PC-9 (cell line): ENCODE results near the gene SCUBE2.

Experiments used
- CTCF ChIP-seq: fragments of 200-600 bp; sonication (generic); conservative IDR thresholded peaks from 2 replicates; pipeline ENCODE4 v1.6.1; 2017; ENCODE audit warnings: mixed run types, antibody characterized with exemption, mild to moderate bottlenecking, moderate library complexity
- EZH2 ChIP-seq: fragments of 200-600 bp; sonication (generic); IDR thresholded peaks from 2 replicates; pipeline ENCODE4 v1.8.0; 2017; ENCODE audit warnings: antibody characterized with exemption, low read depth

- TF ChIP-seq CTCF (no peak), EZH2 (no peak)
These were observed 87.7 kb downstream of the SCUBE2 start, which contains the start of gene NRIP3 for GRCh38 chr11:9003573-9004182.
